RWPE1 (cell line): ENCODE measurements around the gene ASAH2.

Experiments
- CTCF ChIA-PET: fragments of 350-600 bp; sonication (Branson Sonifier 250); formaldehyde crosslinking; extraction: SDS; loops from one replicate; lab custom pipeline; 2021; lab: Yijun Ruan, JAX
- POLR2A ChIA-PET: fragments of 400-600 bp; formaldehyde crosslinking; extraction: SDS; loops from one replicate; lab custom pipeline; 2020; ENCODE audit warnings: antibody characterized with exemption; ENCODE audit not compliant: low non-redundant PET; lab: Yijun Ruan, JAX
- DNase-seq: peaks from one replicate; pipeline ENCODE4 v3.0.0; 2012; ENCODE audit warnings: low spot score
- H3K27ac ChIP-seq: fragments of 450-650 bp; 2 replicates; pipeline ENCODE4 v1.5.1; 2017
- CTCF ChIP-seq: fragments of 450-650 bp; conservative IDR thresholded peaks from 2 replicates; pipeline ENCODE4 v1.5.1; 2017; ENCODE audit warnings: low read depth, mild to moderate bottlenecking

ASAH2 gene

GRCh38 chr10:50224330-50224952 lies 26.9 kb downstream of the ASAH2 start:
- POLR2A ChIA-PET: no interaction called here

GRCh38 chr10:50222199-50222598 lies 29.1 kb downstream of the ASAH2 start:
- ChIA-PET POLR2A (no interaction called here), CTCF (interaction anchor here (0.7 kb wide), 1 partner anchor 617 kb away, joined by 4 read pairs; no protein-coding TSS in a partner anchor)
- TF ChIP-seq CTCF: no peak
- DNase-seq: no peak
- H3K27ac ChIP-seq: no peak overlapping the region

More at GRCh38 chr10:50224330-50224952, 26.9 kb downstream of the ASAH2 start:
- peak; percentile 59 for TF ChIP-seq CTCF
- CTCF ChIA-PET: interaction anchor here (0.6 to 1.1 kb wide), 5 partner anchors 61 to 379 kb away, joined by 3 to 5 read pairs (median 3); no protein-coding TSS in a partner anchor
- no peak overlapping the region for H3K27ac ChIP-seq
- DNase-seq: peak; percentile 75

GRCh38 chr10:50221470-50221869 lies 29.8 kb downstream of the ASAH2 start:
- CTCF ChIA-PET: no interaction called here

GRCh38 chr10:50219646-50220045 lies 31.7 kb downstream of the ASAH2 start:
- no peak overlapping the region for H3K27ac ChIP-seq
- POLR2A ChIA-PET: no interaction called here
- TF ChIP-seq CTCF: no peak
- CTCF ChIA-PET: interaction anchor here (0.7 kb wide), 1 partner anchor 12 kb away, joined by 5 read pairs; no protein-coding TSS in a partner anchor
- no peak for DNase-seq

More at GRCh38 chr10:50221470-50221869, 29.8 kb downstream of the ASAH2 start:
- POLR2A ChIA-PET: no interaction called here
- no peak overlapping the region for H3K27ac ChIP-seq
- DNase-seq: no peak
- no peak for TF ChIP-seq CTCF

GRCh38 chr10:50219200-50219599 lies 32.1 kb downstream of the ASAH2 start:
- TF ChIP-seq CTCF: no peak
- POLR2A ChIA-PET: no interaction called here
- CTCF ChIA-PET: interaction anchor here (0.7 kb wide), 1 partner anchor 11 kb away, joined by 5 read pairs; no protein-coding TSS in a partner anchor
- no peak for DNase-seq
- no peak overlapping the region for H3K27ac ChIP-seq

GRCh38 chr10:50216894-50217293 lies 34.4 kb downstream of the ASAH2 start:
- no peak for TF ChIP-seq CTCF
- POLR2A ChIA-PET: no interaction called here
- no peak overlapping the region for H3K27ac ChIP-seq
- no peak for DNase-seq
- CTCF ChIA-PET: no interaction called here
